Stimulated activated CD8-positive, alpha-beta memory T cell treated with anti-CD3 and anti-CD28 coated beads, Interleukin-12 subunit alpha, Interleukin-12 subunit beta, amount 100 ng/mL, for 1 hour (primary cell): ENCODE measurements around the gene RALGPS1.

Experiments
- DNase-seq: peaks from one replicate; pipeline ENCODE4 v3.0.0-alpha.2; 2020; ENCODE audit warnings: low read depth

Gene RALGPS1

DNA sequence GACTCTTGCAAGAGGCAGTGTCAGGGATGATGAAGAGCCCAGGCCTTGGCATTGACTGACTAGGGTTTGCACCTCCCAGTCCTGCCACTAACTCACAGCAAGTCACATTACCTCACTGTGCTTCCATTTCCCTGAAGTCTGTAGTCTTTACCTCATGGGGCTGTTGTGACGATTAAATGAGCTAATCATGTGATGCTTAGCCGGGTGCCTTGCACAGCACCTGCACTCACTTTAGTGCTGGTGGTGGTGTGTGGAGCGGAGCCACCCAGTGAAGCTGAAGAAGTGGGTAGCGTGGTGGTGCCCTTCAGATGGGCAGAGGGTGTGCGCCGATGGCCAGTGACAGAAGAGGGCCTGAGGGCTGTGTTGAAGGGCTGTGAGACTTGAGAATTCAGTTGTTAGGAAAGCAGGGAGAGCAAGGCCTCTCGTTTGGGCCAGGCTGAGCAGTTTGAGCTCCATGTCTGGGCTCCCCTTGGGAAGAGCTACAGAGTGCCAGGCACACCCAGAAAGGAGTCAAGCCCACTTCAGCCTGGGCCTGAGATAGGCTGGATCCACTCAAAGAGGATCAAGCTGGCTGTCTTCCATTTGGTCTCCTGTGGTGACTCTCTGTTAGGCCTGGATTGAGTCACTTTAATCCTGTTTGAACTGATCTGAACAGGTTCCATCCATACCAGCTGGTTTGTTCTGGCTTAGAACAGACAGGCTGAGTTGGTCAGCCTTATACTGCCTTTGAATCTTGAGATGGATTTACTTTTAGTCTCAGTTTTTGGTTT, 42.5 kb downstream of the RALGPS1 start:
- DNase-seq = no peak

DNA sequence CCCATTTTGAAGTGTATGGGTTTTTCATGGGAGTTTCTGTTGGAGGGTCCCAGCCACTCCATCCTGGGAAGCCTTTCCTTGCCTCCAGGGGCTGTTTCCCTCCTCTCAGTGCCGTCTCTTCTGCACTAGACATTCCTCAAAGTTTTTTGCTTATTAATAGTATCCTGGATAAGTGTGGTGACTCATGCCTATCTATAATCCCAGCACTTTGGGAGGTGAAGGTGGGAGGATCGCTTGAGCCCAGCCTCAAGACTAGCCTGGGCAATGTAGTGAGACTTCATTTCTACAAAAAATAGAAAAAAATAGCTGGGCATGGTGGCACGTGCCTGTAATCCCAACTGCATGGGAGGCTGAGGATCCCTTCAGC, 43.1 kb downstream of the RALGPS1 start:
- no peak for DNase-seq

DNA sequence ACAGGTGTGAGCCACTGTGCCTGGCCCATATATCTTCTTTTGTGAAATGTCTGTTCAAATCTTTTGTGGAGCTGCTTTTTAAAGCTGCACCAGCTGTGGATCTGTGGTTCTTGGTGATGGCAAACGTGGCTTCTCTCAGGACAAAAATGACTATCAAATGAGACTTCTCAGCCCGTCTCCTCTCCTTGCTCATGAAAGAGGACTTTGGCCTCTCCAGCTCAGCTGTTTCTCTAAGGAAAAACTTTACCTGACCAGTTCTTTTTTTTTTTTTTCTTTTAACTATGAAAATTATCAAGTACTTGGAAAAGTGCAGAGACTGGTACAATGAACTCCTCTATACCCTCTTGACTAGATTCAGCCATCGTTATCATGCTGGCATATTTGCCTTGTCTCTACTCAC, 44.8 kb downstream of the RALGPS1 start:
- DNase-seq = no peak

DNA sequence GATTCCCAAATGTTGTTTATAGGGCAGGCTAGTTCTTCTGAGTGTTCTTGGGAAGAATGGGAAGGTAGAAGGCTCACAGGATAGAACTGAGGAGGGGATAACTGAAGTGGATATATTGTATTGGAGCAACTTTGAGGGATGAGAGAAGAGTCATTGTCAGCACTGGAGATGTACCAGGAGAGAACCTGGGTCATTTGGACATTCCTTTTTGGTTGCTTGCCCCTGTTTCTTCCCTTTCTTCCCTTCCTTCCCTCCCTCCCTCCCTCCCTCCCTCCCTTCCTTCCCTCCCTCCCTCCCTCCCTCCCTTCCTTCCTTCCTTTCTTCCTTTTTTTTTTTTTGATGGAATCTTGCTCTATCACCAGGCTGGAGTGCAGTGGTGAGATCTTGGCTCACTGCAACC, 45.3 kb downstream of the RALGPS1 start:
- no peak for DNase-seq

DNA sequence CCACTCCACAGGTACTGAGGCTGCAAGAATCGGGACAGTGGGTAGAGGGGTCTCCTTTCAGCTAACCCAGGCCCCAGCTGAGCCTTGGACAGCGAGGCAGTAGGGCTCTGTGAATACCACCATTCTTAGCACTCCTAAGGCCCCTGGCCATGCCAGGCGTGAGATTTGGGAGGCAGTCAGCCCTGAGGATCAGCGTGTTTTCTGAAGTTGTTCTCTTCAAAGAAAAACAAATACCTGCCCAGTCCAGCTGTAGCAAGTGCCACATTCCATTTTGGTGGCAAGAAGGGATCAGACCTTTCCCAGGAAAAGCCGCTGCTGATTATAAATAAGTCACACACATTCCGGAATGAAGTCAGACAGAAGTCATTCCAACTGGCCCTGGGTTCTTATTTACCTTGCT, 47.8 kb downstream of the RALGPS1 start:
- DNase-seq = no peak

DNA sequence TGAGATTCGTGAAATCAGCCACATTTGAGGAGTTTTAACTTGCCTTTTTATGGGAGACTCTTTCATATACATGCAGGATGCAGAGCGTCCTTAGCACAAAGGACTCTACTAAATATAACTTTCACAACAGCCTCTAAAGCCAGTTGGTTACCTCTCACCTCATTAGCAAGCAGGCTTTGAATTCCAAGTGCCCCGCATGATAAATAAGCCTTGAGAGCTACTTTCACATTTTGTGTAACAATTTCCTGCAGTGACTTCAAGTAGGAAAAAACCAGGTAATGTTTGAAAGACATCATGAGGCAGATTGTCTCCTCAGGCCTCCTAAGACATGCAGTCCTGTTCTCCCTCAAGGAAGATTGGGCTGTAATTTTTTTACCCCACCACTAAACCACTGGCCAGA, 50.5 kb downstream of the RALGPS1 start:
- DNase-seq = no peak

DNA sequence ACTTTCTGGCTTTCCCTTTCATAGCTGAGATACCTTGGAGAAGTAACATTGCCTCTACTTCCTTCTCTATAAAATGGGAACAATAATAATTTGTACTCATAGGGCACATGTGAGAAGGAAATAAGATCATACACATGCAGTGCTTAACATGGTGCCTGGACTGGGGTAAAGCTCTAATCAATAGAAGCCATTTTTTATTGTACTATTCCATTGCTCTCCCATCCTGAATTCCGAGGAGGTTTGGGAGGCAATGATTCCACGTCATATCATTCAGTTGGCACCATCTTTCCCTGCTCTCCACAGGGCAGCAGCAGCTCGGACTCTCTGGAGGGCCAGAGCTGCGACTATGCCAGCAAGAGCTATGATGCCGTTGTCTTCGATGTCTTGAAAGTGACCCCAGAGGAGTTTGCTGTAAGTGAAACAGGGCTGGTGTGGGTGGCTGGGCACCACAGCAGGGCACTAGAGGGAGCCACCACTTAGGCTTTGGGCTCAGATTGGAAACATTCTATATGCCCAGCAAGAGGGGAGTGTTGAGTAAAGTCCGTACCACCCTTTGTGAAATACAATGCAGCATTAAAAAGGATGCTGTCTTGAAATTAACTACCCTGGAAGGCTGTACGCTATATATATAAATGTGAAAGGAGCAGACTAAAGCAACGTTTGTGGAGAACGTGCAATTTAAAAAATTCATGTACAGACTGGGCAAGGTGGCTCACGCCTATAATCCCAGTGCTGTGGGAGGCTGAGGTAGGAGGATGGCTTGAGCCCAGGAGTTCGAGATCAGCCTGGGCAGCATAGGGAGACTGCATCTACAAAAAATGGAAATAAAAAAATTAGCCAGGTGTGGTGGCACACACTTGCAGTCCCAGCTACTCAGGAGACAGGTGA, 51.2 kb downstream of the RALGPS1 start:
- no peak for DNase-seq

DNA sequence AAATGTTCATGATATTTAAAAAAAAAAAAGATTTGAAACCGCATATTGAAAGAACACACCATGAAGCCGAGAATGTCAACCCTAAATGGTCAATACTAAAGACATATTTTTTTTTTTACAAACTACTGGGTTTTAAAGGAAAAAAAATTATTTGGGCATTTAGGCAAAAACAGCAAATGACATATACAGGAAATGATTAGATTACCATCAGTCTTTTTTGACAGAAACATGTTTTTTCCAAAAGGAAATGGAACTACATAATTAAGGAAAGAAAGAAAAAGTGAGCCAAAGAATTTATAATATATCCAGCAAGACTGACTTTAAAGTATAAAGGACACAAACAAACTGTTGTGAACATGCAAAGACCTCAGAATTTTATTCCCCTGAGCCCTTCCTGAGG, 56.7 kb downstream of the RALGPS1 start:
- no peak for DNase-seq

DNA sequence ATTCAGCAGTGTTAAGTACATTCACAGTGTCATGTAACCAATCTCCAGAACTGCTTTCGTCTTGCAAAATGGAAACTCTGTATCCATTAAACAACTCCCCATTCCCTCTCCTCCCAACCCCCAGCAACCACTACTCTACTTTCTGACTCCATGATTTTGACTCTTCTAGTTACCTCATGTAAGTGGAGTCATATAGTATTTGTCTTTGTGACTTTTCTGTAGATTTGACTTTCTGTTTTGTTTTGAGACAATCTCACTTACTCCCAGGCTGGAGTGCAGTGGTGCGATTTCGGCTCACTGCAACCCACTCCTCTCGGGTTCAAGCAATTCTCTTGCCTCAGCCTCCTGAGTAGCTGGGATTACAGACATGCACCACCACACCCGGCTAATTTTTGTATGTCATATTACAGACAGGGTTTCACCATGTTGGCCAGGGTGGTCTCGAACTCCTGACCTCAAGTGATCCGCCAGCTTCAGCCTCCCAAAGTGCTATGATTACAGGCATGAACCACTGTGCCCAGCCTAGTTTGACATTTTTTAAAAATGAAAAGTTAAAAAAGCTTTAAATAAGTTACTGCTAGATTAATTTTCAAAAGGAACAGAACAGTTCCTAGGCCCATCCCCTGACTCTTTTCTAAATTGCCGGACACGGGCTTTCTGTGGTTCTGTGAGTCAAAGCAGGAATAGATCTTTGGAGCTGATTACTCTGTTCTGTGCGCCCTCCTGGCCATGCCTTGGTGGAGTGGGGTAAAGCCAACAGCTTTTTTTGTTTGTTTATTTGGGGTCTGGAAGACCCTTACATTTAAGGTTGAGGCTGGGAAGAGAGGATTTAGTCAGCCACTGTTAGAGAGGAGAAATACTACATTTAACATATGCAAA, 59.3 kb downstream of the RALGPS1 start:
- no peak for DNase-seq

DNA sequence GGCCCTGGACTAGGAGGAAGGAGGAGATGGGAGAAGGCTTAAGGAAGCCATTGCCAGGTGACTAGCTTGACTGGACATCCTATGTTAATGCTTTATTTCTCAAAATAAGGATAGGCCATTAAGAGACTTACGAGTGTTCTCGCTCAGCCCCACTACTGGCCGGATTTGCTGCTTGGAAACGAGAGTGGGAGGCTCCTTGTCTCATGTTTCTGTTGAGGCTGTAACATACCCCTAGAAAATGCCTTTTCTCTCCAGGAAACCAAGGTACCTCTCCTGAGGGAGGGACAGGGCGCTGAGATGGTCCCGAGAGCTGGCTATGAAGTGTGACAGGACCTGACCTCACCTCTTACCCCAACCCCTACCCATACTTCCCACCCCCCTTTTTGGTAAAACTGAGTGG, 60.0 kb downstream of the RALGPS1 start:
- DNase-seq = no peak

DNA sequence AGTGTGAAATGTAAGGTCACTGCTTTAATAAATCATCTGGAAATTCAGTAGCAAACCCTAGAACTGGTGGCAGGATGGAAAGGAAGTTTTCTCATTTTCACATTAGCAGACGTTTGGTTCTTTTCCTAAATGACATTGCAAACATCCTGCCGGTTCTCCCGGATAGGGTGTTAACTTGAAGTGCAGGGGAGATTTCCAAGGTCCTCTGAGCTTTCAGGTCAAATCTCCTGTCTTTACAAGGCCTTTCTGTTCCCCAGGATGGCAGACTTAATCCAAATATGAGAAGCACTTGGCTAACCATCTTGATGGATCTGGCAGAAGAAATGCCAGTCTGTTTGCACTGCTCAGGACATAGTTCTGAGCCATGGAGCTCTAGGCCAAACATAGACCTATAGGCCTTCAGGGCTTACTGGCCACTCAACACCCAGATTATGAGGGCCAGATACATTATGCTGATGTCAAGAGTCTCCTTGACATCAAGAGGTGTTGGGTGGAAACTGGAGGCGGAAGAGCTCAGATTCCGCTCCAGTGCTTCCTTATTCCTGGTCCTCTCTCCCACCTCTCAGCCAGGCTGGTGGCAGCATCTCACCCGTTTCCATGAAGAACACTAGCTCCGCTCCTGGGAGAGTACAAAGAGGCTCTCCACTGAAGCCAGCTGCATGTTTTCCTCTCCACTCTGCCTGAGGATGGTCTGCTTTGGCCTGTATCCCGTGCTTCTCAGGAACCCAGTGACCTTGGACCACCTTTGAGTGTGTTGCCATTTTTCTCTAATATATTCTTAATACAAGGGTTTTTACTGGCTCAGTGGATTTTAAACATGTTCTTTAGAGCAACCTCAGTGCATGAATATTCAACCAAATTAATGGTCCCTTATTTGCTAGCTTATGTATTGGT, 61.0 kb downstream of the RALGPS1 start:
- DNase-seq = no peak

DNA sequence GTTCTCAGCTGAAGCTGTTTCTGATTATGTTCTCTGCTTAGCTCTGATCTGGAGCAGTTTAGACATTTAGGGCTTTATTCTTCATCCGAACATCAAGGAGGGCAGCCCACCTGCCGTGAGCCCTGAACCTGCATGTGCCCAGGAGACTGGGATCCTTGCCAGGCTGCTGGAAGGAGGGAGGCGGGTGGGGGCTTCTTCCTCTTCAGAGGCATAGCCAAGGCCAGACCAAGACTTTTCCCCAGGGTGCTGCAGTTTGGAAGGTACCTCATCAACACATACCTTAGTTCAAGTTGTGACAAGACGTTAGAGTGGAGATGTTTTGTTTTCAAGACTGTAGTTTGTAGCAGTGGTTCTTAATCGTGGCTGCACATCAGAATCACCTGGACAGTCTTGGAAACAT, 64.9 kb downstream of the RALGPS1 start:
- no peak for DNase-seq

DNA sequence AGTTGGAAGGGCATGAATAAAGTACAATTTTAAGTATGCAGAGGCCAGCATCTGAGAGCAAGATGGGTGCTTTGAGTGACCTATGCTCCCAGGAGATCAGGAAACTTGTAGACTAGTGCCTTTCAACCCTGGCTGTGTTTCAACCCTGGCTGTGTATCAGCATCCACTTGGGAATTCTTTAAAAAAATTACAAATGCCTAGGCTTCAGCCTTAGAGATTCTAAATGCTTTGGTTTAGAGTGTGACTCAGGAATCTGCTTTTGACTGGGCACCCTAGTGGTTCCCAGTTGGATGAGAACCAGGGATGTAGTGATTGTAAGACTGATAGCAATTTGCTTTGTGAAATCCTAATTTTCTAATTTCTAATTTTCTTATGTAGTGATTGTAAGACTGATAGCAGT, 65.6 kb downstream of the RALGPS1 start:
- no peak for DNase-seq

DNA sequence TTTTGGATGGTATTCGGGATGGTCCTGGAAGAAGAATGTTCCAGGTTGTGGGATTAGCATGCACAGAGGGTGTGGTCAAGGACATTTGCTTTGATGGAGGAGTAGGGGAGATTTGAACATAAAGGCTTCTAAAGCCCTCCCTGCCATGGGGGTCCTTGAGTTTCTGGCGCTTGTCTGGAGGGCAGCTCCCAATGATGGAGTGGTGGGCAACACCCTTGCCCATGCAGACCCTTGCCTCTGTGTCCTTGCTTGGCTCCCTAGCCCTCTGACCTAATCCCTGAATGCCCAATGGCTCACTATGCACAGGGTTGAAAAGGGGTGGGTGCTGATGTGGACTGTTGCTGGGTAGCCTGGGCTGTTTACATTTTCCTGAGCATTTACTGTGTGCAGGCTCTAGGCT, 66.6 kb downstream of the RALGPS1 start:
- no peak for DNase-seq

DNA sequence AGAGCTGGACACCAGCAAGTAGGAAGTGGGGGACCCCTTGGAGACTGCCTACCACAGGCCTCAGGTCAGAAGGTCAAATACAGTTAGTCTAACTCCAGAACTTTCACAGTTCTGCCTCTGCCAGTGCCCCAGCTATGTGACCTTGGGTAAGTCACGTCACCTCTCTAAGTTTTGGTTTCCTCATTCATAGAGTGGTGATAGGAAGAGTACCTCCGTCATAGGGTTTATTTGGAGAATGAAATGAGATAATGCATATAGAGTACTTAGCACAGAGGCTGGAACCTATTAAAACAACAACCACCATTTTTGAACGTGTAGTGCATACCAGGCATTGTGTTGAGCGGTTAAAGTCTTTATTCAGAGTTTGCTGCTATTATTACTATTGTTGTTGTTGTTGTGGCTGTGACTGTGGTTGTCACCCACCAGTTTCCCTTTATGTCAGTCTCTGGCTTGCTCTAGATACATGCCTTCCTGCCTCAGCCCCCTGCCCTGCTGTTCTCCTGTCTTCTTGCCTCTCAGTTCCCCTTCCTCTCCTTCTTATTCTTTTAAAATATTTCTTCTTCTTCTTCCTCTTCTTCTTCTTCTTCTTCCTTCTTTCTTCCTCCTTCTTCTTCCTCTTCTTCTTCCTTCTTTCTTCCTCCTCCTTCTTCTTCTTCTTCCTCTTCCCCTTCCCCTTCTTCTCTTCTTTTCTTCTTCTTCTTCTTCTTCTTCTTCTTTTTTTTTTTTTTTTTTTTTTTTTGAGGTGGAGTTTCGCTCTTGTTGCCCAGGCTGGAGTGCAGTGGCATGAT, 67.8 kb downstream of the RALGPS1 start:
- DNase-seq = no peak

DNA sequence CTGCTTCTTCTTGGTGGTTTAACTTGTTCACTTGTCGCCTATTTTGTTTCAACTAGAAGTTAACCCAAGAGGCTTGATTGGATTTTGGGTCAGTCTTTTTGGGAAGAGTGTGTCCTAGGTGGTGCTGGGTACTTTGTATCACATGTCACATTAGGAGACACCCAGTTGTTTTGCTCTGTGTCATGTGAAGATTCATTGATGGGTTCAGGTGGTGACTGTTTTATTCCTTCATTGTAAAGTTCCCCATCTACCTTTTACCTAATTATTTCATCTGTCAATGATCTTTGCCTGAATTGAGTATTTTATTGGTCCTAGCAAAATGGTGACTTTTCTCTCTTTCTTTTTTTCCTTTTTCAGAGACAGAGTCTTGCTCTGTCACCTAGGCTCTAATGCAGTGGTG, 69.2 kb downstream of the RALGPS1 start:
- DNase-seq = no peak

DNA sequence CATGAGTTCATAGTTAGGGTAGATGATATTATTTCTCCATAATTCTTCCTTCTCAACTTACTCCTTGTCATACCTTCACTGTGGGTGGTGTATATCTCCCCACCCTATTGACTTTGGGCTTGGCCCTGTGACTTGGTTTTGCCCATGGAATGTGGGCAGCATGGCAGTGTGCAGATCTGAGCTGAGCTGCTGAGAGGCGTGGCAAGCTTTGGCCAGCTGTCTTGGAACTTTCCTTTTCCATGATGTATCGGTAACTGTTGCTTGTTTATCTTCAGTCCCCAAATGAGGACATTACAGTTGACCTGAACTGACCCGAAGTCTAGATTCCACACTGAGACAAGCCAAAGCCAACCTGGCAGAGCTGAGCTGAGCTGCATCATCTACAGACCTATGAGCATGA, 70.4 kb downstream of the RALGPS1 start:
- no peak for DNase-seq

DNA sequence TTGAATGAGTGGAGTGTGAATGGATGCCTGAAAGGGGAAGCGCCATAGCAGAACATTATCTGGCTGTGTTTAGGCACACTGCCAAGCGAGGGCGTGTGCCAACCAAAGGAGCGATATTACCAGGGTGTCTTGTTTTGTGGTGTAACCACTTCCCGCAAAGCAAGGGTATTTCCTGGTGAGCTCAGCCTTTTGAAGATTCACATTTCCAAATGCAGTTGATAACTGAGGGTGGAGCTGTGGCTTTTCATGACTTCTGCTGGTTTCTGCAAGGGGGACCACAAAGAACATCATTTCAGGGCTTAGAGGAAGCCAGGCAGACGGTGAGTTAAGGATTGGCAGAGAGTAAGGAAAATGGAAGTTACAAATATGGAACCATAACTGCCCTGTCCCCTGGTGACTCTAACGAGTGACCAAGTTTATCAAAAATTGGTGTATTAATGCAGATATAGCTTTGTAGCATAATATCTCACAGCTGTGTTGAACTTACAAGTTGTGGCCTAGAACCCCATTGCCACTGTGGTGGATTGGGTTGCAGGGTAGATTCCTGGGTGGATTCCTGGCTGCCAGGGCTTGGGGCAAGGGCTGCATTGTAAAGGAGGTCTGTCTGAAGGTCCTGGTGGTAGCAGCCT, 71.4 kb downstream of the RALGPS1 start:
- DNase-seq = peak; percentile 73

DNA sequence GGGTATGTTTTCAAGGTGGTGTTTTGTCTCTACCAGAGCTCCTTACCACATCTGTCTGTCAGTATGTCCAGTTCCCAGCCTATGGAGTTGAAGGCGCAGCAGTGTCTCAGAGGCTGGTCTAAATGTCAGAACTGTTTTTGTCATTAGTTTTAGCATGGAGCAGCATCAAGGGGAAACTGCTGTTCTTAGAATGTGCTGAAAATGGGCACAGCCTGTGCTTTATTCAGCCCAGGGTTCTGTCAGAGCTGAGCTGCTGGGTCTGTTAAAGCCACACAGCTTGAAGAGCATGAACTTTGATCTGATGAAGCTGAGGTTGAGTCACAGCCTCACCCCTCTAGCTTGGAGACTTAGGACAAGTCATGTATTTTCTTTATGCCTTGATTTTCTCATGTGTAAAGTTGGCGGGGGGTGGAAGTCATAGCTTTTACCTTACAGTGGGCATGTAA, 71.9 kb downstream of the RALGPS1 start:
- no peak for DNase-seq

DNA sequence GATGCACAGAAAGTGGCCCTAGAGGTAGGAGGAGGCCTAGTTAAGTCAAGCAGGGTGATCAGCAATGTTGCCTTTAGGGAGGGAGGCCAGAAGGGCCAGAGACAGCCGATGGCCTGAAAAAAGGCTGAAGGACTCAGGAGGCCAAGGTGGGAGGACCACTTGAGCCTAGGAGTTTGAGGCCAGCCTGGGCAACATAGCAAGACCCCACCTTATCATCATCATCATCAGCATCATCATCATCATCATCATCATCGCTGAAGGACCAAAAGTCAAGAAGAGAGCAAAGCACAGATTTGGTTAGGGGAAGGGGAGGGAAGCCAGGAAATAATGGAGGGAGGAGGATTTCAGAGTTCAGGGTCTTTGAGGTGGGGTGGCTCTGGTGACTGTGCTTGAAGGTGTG, 74.3 kb downstream of the RALGPS1 start:
- no peak for DNase-seq
